ENCODE results near the gene CNTN4. TPM values are rescaled to one million over a fixed set of nuclear protein-coding genes. Genes with fewer than 3 reads are reported as not detected.

Gene CNTN4
- total and polyA plus RNA-seq, 4 donors: 1.5 to 30.7 (median 5.7) TPM

- TF ChIP-seq, protein P1, sequence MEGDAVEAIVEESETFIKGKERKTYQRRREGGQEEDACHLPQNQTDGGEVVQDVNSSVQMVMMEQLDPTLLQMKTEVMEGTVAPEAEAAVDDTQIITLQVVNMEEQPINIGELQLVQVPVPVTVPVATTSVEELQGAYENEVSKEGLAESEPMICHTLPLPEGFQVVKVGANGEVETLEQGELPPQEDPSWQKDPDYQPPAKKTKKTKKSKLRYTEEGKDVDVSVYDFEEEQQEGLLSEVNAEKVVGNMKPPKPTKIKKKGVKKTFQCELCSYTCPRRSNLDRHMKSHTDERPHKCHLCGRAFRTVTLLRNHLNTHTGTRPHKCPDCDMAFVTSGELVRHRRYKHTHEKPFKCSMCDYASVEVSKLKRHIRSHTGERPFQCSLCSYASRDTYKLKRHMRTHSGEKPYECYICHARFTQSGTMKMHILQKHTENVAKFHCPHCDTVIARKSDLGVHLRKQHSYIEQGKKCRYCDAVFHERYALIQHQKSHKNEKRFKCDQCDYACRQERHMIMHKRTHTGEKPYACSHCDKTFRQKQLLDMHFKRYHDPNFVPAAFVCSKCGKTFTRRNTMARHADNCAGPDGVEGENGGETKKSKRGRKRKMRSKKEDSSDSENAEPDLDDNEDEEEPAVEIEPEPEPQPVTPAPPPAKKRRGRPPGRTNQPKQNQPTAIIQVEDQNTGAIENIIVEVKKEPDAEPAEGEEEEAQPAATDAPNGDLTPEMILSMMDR (IDR thresholded peaks at IDR 0.05; ENCODE audit: control extremely low read depth, extremely low read depth): no peak
- no peak overlapping the region for H3K27ac ChIP-seq (ENCODE audit: low read depth in 1 of 2, low read length in 1 of 2)
- no peaks in the 10 kb centered on the region for H3K27me3 ChIP-seq (ENCODE audit: control insufficient read depth in 3 of 3, insufficient read depth in 3 of 3, low read length in 2 of 3)
- ATAC-seq (ENCODE audit: insufficient read depth, low FRiP score) (no peak), DNase-seq (peak in 1 of 3 donors; percentile 8)
- H3K4me1 ChIP-seq (ENCODE audit: control insufficient read depth in 5 of 5, insufficient read depth in 5 of 5, low read length in 5 of 5): no peaks in the 10 kb centered on the region
- peaks cover 0 to 2% (median 0%) of the 10 kb centered on the region in 4 donors for H3K9me3 ChIP-seq (ENCODE audit: control insufficient read depth in 4 of 4, insufficient read depth in 3 of 4, low read length in 3 of 4)
- H3K4me3 ChIP-seq: no peak overlapping the region
- 50 to 62% methylated on average over 2 of the region's 2 CpGs for WGBS, 2 donors
- H3K36me3 ChIP-seq (ENCODE audit: control insufficient read depth in 4 of 4, insufficient read depth in 4 of 4, low read length in 4 of 4): no peaks in the 10 kb centered on the region
- no peak overlapping the region for H3K9ac ChIP-seq (ENCODE audit: insufficient read depth in 1 of 2, low read length in 2 of 2)
Observed at GRCh38 chr3:2967871-2968270, 869.2 kb downstream of the CNTN4 start.

DNA sequence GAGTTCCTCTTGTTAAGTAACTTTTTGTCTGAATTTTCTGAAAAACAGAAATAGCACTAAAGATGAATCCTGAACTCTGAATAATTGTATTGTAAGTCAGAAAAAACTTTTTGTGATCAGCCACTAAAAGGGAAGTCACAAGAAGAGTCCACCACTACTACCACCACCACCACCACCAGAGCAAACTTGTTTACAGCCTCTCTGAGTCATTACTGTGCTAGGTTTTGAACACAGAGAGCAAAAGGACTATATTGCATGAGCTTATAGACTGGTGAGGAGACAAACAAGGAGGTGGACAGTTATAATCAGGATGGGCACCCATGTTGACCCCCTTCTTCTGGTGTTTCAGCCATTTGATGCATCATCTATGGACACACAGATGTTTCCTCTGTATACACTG lies 869.8 kb downstream of the CNTN4 start:
- no peaks in the 10 kb centered on the region for H3K4me1 ChIP-seq (ENCODE audit: control insufficient read depth in 5 of 5, insufficient read depth in 5 of 5, low read length in 5 of 5)
- TF ChIP-seq, protein P1 (IDR thresholded peaks at IDR 0.05; ENCODE audit: control extremely low read depth, extremely low read depth): no peak
- H3K27me3 ChIP-seq (ENCODE audit: control insufficient read depth in 3 of 3, insufficient read depth in 3 of 3, low read length in 2 of 3): no peaks in the 10 kb centered on the region
- ATAC-seq (ENCODE audit: insufficient read depth, low FRiP score) (no peak), DNase-seq (no peak)
- no peaks in the 10 kb centered on the region for H3K36me3 ChIP-seq (ENCODE audit: control insufficient read depth in 4 of 4, insufficient read depth in 4 of 4, low read length in 4 of 4)
- H3K27ac ChIP-seq (ENCODE audit: low read depth in 1 of 2, low read length in 1 of 2): no peak overlapping the region
- H3K9me3 ChIP-seq (ENCODE audit: control insufficient read depth in 4 of 4, insufficient read depth in 3 of 4, low read length in 3 of 4): peaks cover 0 to 2% (median 0%) of the 10 kb centered on the region in 4 donors
- H3K4me3 ChIP-seq: no peak overlapping the region
- no peak overlapping the region for H3K9ac ChIP-seq (ENCODE audit: insufficient read depth in 1 of 2, low read length in 2 of 2)

DNA sequence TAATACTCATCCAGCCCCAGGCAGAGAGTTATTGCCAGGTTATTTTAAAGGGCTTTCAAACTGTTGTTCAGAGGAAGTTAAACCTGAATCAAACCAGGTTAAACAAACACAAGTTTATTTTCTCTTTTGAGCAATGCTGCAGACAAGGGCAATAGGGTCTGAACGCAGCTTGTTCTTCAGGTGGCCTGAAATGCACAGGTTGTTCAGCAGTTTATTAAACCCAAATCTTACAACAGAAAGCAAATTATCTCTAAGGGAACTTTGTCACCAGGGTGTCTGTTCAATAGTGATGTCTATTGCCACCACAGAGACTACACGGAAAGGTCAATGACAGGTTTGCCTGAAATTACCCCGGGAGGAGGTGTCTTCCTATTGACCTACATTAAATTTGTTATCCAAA lies 877.5 kb downstream of the CNTN4 start:
- ATAC-seq (ENCODE audit: insufficient read depth, low FRiP score) (no peak), DNase-seq (no peak)
- Histone ChIP-seq H3K27ac (ENCODE audit: low read depth in 1 of 2, low read length in 1 of 2) (no peak overlapping the region), H3K4me3 (no peak overlapping the region), H3K9ac (ENCODE audit: insufficient read depth in 1 of 2, low read length in 2 of 2) (no peak overlapping the region), H3K9me3 (ENCODE audit: control insufficient read depth in 4 of 4, insufficient read depth in 3 of 4, low read length in 3 of 4) (no peaks in the 10 kb centered on the region), H3K27me3 (ENCODE audit: control insufficient read depth in 3 of 3, insufficient read depth in 3 of 3, low read length in 2 of 3) (no peaks in the 10 kb centered on the region), H3K4me1 (ENCODE audit: control insufficient read depth in 5 of 5, insufficient read depth in 5 of 5, low read length in 5 of 5) (peaks cover 0 to 2% (median 0%) of the 10 kb centered on the region in 5 donors), H3K36me3 (ENCODE audit: control insufficient read depth in 4 of 4, insufficient read depth in 4 of 4, low read length in 4 of 4) (no peaks in the 10 kb centered on the region)
- TF ChIP-seq, protein P1 (IDR thresholded peaks at IDR 0.05; ENCODE audit: control extremely low read depth, extremely low read depth): no peak
- 81 to 86% methylated on average over 3 of the region's 3 CpGs for WGBS, 2 donors

DNA sequence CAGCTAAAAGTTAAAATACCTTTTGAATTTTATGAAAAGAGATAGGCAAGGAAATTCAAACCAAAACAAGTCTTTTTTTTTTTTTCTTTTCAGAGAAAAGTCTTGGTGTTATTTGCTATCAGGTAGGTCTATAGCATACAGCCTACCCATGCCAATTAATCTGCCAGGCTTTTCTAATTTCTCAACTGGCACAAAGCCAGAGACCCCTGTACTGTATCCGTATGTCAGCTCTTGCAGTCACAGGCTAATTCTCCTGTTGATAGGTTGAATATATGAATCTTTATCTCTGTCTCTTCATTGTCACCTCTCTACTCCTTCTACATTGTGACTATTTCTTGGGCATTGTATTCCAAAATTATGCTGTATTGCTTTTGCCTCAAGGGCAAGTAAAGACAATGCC lies 878.1 kb downstream of the CNTN4 start:
- 59 to 77% methylated on average over 1 of the region's 1 CpG for WGBS, 2 donors
- no peaks in the 10 kb centered on the region for H3K36me3 ChIP-seq (ENCODE audit: control insufficient read depth in 4 of 4, insufficient read depth in 4 of 4, low read length in 4 of 4)
- TF ChIP-seq, protein P1 (IDR thresholded peaks at IDR 0.05; ENCODE audit: control extremely low read depth, extremely low read depth): no peak
- no peak overlapping the region for H3K4me3 ChIP-seq
- no peak overlapping the region for H3K27ac ChIP-seq (ENCODE audit: low read depth in 1 of 2, low read length in 1 of 2)
- peaks cover 0 to 2% (median 0%) of the 10 kb centered on the region in 5 donors for H3K4me1 ChIP-seq (ENCODE audit: control insufficient read depth in 5 of 5, insufficient read depth in 5 of 5, low read length in 5 of 5)
- H3K27me3 ChIP-seq (ENCODE audit: control insufficient read depth in 3 of 3, insufficient read depth in 3 of 3, low read length in 2 of 3): no peaks in the 10 kb centered on the region
- ATAC-seq (ENCODE audit: insufficient read depth, low FRiP score) (no peak), DNase-seq (no peak)
- no peak overlapping the region for H3K9ac ChIP-seq (ENCODE audit: insufficient read depth in 1 of 2, low read length in 2 of 2)
- H3K9me3 ChIP-seq (ENCODE audit: control insufficient read depth in 4 of 4, insufficient read depth in 3 of 4, low read length in 3 of 4): no peaks in the 10 kb centered on the region
